Panc1 (cell line): Measurements from ENCODE around the gene VWA8. TPM values are rescaled to one million over a fixed set of nuclear protein-coding genes. Genes with fewer than 3 reads are reported as not detected.

Experiments
- ATAC-seq: fragments of 200-7000 bp; cut with Tn5 transposase; 2 replicates; pipeline ENCODE4 v1.9.1; 2020; ENCODE audit warnings: mild to moderate bottlenecking, moderate library complexity
- BruUV-seq: library from RNA; stranded (reverse); fragments of 400-500 nt; replicated peaks from 2 replicates; lab custom pipeline; 2021; lab: Mats Ljungman, UMichigan
- CTCF ChIA-PET: fragments of 300-600 bp; sonication (Branson Sonifier 250); formaldehyde crosslinking; loops from one replicate; lab custom pipeline; 2022; ENCODE audit warnings: antibody characterized with exemption; lab: Charles Lee
- POLR2A ChIA-PET: fragments of 300-600 bp; sonication (Branson Sonifier 250); formaldehyde crosslinking; loops from one replicate; lab custom pipeline; 2022; ENCODE audit warnings: antibody characterized with exemption; lab: Charles Lee
- DNase-seq: peaks from one replicate; pipeline ENCODE4 v3.0.0-alpha.2; 2010; ENCODE audit warnings: low read depth, low spot score
- H3K27ac ChIP-seq: 2 replicates; pipeline ENCODE4 v1.5.1; 2011; ENCODE audit warnings: mild to moderate bottlenecking, low read length, inconsistent platforms
- H3K27me3 ChIP-seq: fragments of 200-500 bp; sonication (Bioruptor generic); 2 replicates; pipeline ENCODE4 v1.6.0; 2014; ENCODE audit warnings: low read length, inconsistent platforms; ENCODE audit not compliant: control insufficient read depth, insufficient read depth
- H3K36me3 ChIP-seq: fragments of 200-500 bp; sonication (Bioruptor generic); 2 replicates; pipeline ENCODE4 v1.5.1; 2014; ENCODE audit warnings: inconsistent platforms, mild to moderate bottlenecking, low read length, moderate library complexity; ENCODE audit not compliant: control insufficient read depth, insufficient read depth
- H3K4me1 ChIP-seq: 2 replicates; pipeline ENCODE4 v1.5.1; 2011; ENCODE audit warnings: inconsistent platforms, mild to moderate bottlenecking, low read length, moderate library complexity; ENCODE audit not compliant: control insufficient read depth, insufficient read depth
- H3K4me3 ChIP-seq, 2 experiments: 2 replicates each; pipeline ENCODE4 v1.5.1; 2011 to 2012; ENCODE audit warnings: low read depth in 2 of 2, low read length in 2 of 2, mild to moderate bottlenecking in 2 of 2, inconsistent platforms in 1 of 2, moderate library complexity in 1 of 2
- H3K9me3 ChIP-seq: fragments of 200-500 bp; sonication (Bioruptor generic); 2 replicates; pipeline ENCODE4 v1.5.1; 2014; ENCODE audit warnings: low read depth, mild to moderate bottlenecking, inconsistent platforms, low read length, moderate library complexity; ENCODE audit not compliant: control insufficient read depth, insufficient read depth
- POLR2AphosphoS5 ChIP-seq: IDR thresholded peaks from 2 replicates; pipeline ENCODE4 v1.6.1; 2012; ENCODE audit warnings: mild to moderate bottlenecking, low read depth, low read length, moderate library complexity
- SIN3A ChIP-seq: IDR thresholded peaks from 2 replicates; pipeline ENCODE4 v1.6.1; 2012; ENCODE audit warnings: low read depth, mild to moderate bottlenecking, low read length, moderate library complexity, borderline replicate concordance; ENCODE audit not compliant: insufficient read depth
- TCF7L2 ChIP-seq: IDR thresholded peaks from 2 replicates; pipeline ENCODE4 v1.6.1; 2011; ENCODE audit warnings: mild to moderate bottlenecking, low read depth, low read length, inconsistent platforms
- in situ Hi-C: cut with HindIII; loops from 2 replicates; pipeline ENCODE4 v1.10.0; 2016; ENCODE audit warnings: low sequenced_read_pairs, low pct_unique_long_range_greater_than_20kb
- intact Hi-C: fragments of 100-400 bp; cut with micrococcal nuclease; formaldehyde crosslinking; loops from one replicate; pipeline ENCODE4 v1.10.0; 2022; ENCODE audit not compliant: unreplicated experiment
- total RNA-seq: library from RNA; stranded (reverse); gene quantifications from one replicate; pipeline ENCODE4 v1.2.1, GENCODE V29; 2021; ENCODE audit not compliant: unreplicated experiment
- TF ChIP-seq, protein P1 (sequence below): fragments of 450-650 bp; IDR thresholded peaks from 2 replicates; pipeline ENCODE4 v1.5.1; 2017; ENCODE audit warnings: mild to moderate bottlenecking
- TF ChIP-seq, protein P2 (sequence below), 2 experiments: IDR thresholded peaks; 2 replicates each; pipeline ENCODE4 v1.6.1; 2011 to 2012; ENCODE audit warnings: low read depth in 2 of 2, control low read depth in 1 of 2, low read length in 1 of 2, mild to moderate bottlenecking in 1 of 2, moderate library complexity in 1 of 2; ENCODE audit not compliant: insufficient read depth in 1 of 2

The VWA8 gene
- total RNA-seq, 1 experiment from 2014 or later, result 11.2 TPM

DNA sequence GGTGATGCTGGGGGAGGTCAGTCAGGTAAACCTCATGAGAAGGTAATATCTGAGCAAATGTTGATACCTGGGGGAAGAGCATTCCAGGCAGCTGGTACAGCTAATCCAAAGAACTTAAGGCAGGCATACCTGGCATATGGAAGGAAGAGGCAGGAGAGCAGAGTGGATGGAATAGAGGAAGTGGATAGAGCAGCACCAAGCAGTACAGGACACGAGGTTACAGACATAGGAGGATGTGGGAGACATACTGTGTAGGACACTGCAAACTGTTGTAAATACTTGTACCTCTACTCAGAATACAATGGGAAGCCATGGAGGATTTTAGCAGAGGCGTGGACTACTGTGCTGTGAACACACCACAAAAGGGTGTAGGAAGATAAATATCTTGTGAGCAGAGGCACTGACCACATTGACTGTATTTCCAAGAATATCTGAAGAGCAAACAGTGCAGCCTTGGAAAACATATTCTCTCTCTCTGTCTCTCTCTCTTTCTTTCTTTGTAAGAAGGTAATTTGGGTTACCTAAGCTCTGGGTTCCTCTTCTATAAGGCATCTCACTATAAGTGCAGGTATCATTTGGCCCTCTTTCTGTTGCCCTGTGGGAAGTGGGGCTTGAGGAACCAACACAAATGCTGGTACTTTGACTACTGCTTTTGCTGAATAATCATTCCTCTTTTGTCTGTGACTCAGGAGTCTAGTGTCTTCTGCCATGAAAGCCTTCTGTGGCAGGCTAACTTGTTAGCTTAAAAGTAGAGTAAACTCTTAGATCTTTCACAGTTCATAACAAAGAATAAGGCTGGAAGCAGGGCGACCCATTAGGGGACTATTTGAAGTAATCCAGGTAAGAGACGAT is 238.0 kb downstream of the VWA8 start:
- H3K4me3 ChIP-seq, result no peak overlapping the region
- BruUV-seq, result no TSS peak
- no peaks in the 10 kb centered on the region for H3K27me3 ChIP-seq
- DNase-seq, result no peak
- no peak overlapping the region for H3K27ac ChIP-seq
- TF ChIP-seq TCF7L2 (no peak), SIN3A (no peak), POLR2AphosphoS5 (no peak)
- TF ChIP-seq, protein P1, sequence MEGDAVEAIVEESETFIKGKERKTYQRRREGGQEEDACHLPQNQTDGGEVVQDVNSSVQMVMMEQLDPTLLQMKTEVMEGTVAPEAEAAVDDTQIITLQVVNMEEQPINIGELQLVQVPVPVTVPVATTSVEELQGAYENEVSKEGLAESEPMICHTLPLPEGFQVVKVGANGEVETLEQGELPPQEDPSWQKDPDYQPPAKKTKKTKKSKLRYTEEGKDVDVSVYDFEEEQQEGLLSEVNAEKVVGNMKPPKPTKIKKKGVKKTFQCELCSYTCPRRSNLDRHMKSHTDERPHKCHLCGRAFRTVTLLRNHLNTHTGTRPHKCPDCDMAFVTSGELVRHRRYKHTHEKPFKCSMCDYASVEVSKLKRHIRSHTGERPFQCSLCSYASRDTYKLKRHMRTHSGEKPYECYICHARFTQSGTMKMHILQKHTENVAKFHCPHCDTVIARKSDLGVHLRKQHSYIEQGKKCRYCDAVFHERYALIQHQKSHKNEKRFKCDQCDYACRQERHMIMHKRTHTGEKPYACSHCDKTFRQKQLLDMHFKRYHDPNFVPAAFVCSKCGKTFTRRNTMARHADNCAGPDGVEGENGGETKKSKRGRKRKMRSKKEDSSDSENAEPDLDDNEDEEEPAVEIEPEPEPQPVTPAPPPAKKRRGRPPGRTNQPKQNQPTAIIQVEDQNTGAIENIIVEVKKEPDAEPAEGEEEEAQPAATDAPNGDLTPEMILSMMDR, result no peak
- TF ChIP-seq, protein P2, sequence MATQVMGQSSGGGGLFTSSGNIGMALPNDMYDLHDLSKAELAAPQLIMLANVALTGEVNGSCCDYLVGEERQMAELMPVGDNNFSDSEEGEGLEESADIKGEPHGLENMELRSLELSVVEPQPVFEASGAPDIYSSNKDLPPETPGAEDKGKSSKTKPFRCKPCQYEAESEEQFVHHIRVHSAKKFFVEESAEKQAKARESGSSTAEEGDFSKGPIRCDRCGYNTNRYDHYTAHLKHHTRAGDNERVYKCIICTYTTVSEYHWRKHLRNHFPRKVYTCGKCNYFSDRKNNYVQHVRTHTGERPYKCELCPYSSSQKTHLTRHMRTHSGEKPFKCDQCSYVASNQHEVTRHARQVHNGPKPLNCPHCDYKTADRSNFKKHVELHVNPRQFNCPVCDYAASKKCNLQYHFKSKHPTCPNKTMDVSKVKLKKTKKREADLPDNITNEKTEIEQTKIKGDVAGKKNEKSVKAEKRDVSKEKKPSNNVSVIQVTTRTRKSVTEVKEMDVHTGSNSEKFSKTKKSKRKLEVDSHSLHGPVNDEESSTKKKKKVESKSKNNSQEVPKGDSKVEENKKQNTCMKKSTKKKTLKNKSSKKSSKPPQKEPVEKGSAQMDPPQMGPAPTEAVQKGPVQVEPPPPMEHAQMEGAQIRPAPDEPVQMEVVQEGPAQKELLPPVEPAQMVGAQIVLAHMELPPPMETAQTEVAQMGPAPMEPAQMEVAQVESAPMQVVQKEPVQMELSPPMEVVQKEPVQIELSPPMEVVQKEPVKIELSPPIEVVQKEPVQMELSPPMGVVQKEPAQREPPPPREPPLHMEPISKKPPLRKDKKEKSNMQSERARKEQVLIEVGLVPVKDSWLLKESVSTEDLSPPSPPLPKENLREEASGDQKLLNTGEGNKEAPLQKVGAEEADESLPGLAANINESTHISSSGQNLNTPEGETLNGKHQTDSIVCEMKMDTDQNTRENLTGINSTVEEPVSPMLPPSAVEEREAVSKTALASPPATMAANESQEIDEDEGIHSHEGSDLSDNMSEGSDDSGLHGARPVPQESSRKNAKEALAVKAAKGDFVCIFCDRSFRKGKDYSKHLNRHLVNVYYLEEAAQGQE (IDR thresholded peaks at IDR 0.05; ENCODE audit: insufficient read depth in 1 of 2, low read depth in 2 of 2, low read length in 1 of 2), result no peak
- no peaks in the 10 kb centered on the region; the same call in none of the 2 replicates for H3K36me3 ChIP-seq
- no peaks in the 10 kb centered on the region for H3K4me1 ChIP-seq
- POLR2A ChIA-PET, result no interaction called here
- CTCF ChIA-PET, result no interaction called here
- in situ Hi-C loops (no loop called here), intact Hi-C loops (no loop called here)
- no peaks in the 10 kb centered on the region for H3K9me3 ChIP-seq
- ATAC-seq, result no peak

DNA sequence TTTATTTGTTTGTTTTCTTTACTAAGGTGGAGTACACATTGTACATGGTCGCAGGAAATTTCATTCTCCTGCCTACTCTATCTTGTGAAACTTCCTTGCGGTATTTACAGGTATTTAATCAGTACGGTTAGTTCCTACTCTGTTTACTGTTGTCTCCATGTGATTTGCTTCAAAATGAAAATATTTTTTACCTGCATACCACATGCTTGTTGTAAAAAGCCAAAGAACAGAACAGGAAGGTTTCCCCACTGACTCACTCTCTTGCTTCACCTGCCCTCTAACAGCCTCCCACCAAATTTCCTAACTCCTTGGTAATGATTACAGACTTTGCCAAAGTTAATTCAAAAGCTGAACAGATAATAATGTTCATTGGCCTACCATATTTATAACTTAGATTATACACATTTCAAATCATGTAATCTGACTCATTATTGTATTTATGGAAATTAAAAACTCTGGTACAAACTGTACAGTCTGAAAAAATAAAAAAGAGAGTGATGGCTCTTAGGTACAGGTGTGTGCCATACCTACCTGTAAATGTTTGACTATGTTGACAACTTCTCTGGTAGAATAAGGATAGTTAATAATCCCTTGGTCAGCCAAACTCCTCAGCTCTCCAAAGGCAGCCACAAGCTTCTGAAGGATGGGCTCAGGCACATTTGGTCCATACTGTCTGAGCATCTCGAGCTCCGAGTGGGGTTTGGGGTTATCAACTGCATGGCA is 239.9 kb downstream of the VWA8 start:
- H3K27me3 ChIP-seq, result no peaks in the 10 kb centered on the region
- H3K27ac ChIP-seq, result no peak overlapping the region
- no TSS peak for BruUV-seq
- H3K4me3 ChIP-seq, result no peak overlapping the region
- no peaks in the 10 kb centered on the region for H3K9me3 ChIP-seq
- TF ChIP-seq SIN3A (no peak), TCF7L2 (no peak), POLR2AphosphoS5 (no peak)
- TF ChIP-seq, protein P1, result no peak
- TF ChIP-seq, protein P2 (IDR thresholded peaks at IDR 0.05; ENCODE audit: insufficient read depth in 1 of 2, low read depth in 2 of 2, low read length in 1 of 2), result no peak
- no peaks in the 10 kb centered on the region for H3K4me1 ChIP-seq
- in situ Hi-C loops, result no loop called here
- no peaks in the 10 kb centered on the region; the same call in none of the 2 replicates for H3K36me3 ChIP-seq
- ATAC-seq, result no peak
- ChIA-PET POLR2A (no interaction called here), CTCF (no interaction called here)
- intact Hi-C loops, result no loop called here
- DNase-seq, result no peak
